Activated CD8-positive, alpha-beta T cell treated with anti-CD3 and anti-CD28 coated beads for 36 hours (primary cell): ENCODE measurements around the gene DCAF8. TPM values are rescaled to one million over a fixed set of nuclear protein-coding genes. Genes with fewer than 3 reads are reported as not detected.
A peak's percentile ranks its signal among the peaks of the same experiment; 100 is the strongest.

Experiments used
- ATAC-seq: fragments of 200-7000 bp; cut with Tn5 transposase; one replicate; pipeline ENCODE4 v1.10.0; 2021; ENCODE audit warnings: mild to moderate bottlenecking, moderate library complexity
- CTCF ChIA-PET: fragments of 350-600 bp; sonication (Branson Sonifier 250); formaldehyde crosslinking; loops from one replicate; lab custom pipeline; 2021; ENCODE audit warnings: antibody characterized with exemption; lab: Charles Lee
- POLR2A ChIA-PET: fragments of 350-600 bp; sonication (Branson Sonifier 250); formaldehyde crosslinking; loops from one replicate; lab custom pipeline; 2021; ENCODE audit warnings: antibody characterized with exemption; lab: Charles Lee
- DNase-seq: peaks from one replicate; pipeline ENCODE4 v3.0.0-alpha.2; 2020
- H3K27ac Mint-ChIP-seq: one replicate; pipeline ENCODE4 v1.8.0; 2021; ENCODE audit warnings: mild to moderate bottlenecking, mixed read lengths
- H3K27me3 Mint-ChIP-seq: one replicate; pipeline ENCODE4 v1.8.0; 2021; ENCODE audit warnings: mixed read lengths
- H3K36me3 Mint-ChIP-seq: one replicate; pipeline ENCODE4 v1.8.0; 2021; ENCODE audit warnings: low read depth, mixed read lengths
- H3K4me1 Mint-ChIP-seq: one replicate; pipeline ENCODE4 v1.8.0; 2021; ENCODE audit warnings: low read depth, mixed read lengths
- H3K4me3 Mint-ChIP-seq: one replicate; pipeline ENCODE4 v1.8.0; 2021; ENCODE audit warnings: mild to moderate bottlenecking, moderate library complexity, mixed read lengths
- H3K9me3 Mint-ChIP-seq: one replicate; pipeline ENCODE4 v1.8.0; 2021; ENCODE audit warnings: mixed read lengths
- CTCF ChIP-seq: fragments of 200-600 bp; IDR thresholded peaks from one replicate; pipeline ENCODE4 v1.8.0; 2022; ENCODE audit warnings: antibody characterized with exemption, mild to moderate bottlenecking
- intact Hi-C: fragments of 100-400 bp; cut with micrococcal nuclease; formaldehyde crosslinking; loops from one replicate; pipeline ENCODE4 v1.10.0; 2022
- total RNA-seq, 2 experiments: library from RNA; stranded (reverse); gene quantifications; one replicate each; pipeline ENCODE4 v1.2.3, GENCODE V29; 2021

Gene DCAF8
- total RNA-seq, 2 experiments from 2014 or later = 116 TPM

GRCh38 chr1:160216301-160216700, 46.0 kb downstream of the DCAF8 start:
- DNase-seq (no peak), ATAC-seq (no peak)
- peaks cover 31% of the 10 kb centered on the region for H3K36me3 Mint-ChIP-seq
- H3K4me1 Mint-ChIP-seq = no peaks in the 10 kb centered on the region
- H3K27ac Mint-ChIP-seq = peak overlapping the region; percentile 8
- no peak for TF ChIP-seq CTCF
- POLR2A ChIA-PET = no interaction called here
- intact Hi-C loops = no loop called here
- CTCF ChIA-PET = interaction anchor here (1.1 to 1.4 kb wide), 2 partner anchors 23 to 36 kb away, joined by 4 to 8 read pairs; no protein-coding TSS in a partner anchor
- H3K27me3 Mint-ChIP-seq = no peaks in the 10 kb centered on the region
- no peak overlapping the region for H3K4me3 Mint-ChIP-seq
- no peaks in the 10 kb centered on the region for H3K9me3 Mint-ChIP-seq

- POLR2A ChIA-PET = no interaction called here
Measured at GRCh38 chr1:160214481-160215140, 47.7 kb downstream of the DCAF8 start.

GRCh38 chr1:160211046-160211790, 51.1 kb downstream of the DCAF8 start:
- ATAC-seq (no peak), DNase-seq (no peak)
- no peak overlapping the region for H3K4me3 Mint-ChIP-seq
- intact Hi-C loops = no loop called here
- peaks cover 35% of the 10 kb centered on the region for H3K4me1 Mint-ChIP-seq
- POLR2A ChIA-PET = interaction anchor here (0.7 to 1.1 kb wide), 3 partner anchors 8 to 74 kb away, joined by 3 read pairs; no protein-coding TSS in a partner anchor
- no peaks in the 10 kb centered on the region for H3K27me3 Mint-ChIP-seq
- no peak for TF ChIP-seq CTCF
- H3K36me3 Mint-ChIP-seq = peaks cover 45% of the 10 kb centered on the region
- CTCF ChIA-PET = interaction anchor here (0.7 to 2.4 kb wide), 5 partner anchors 8 to 132 kb away, joined by 3 to 7 read pairs (median 4); no protein-coding TSS in a partner anchor
- no peak overlapping the region for H3K27ac Mint-ChIP-seq
- no peaks in the 10 kb centered on the region for H3K9me3 Mint-ChIP-seq

More at GRCh38 chr1:160214481-160215140, 47.7 kb downstream of the DCAF8 start:
- DNase-seq = no peak
- H3K4me1 Mint-ChIP-seq = peaks cover 8% of the 10 kb centered on the region
- H3K36me3 Mint-ChIP-seq = peaks cover 35% of the 10 kb centered on the region
- no peak overlapping the region for H3K4me3 Mint-ChIP-seq
- peak overlapping the region; percentile 53 for H3K27ac Mint-ChIP-seq
- TF ChIP-seq CTCF = no peak
- CTCF ChIA-PET = interaction anchor here (1.5 kb wide), 1 partner anchor 21 kb away, joined by 4 read pairs; no protein-coding TSS in a partner anchor
- H3K9me3 Mint-ChIP-seq = no peaks in the 10 kb centered on the region
- H3K27me3 Mint-ChIP-seq = no peaks in the 10 kb centered on the region
- intact Hi-C loops = no loop called here
- no peak for ATAC-seq

- Mint-ChIP-seq H3K4me1 (peaks cover 38% of the 10 kb centered on the region), H3K27ac (no peak overlapping the region), H3K4me3 (no peak overlapping the region), H3K36me3 (peaks cover 42% of the 10 kb centered on the region), H3K9me3 (no peaks in the 10 kb centered on the region), H3K27me3 (no peaks in the 10 kb centered on the region)
- ChIA-PET CTCF (interaction anchor here (0.7 to 2.4 kb wide), 3 partner anchors 41 to 81 kb away, joined by 3 to 7 read pairs (median 3); no protein-coding TSS in a partner anchor), POLR2A (interaction anchor here (0.7 to 1.1 kb wide), 3 partner anchors 9 to 75 kb away, joined by 3 read pairs; no protein-coding TSS in a partner anchor)
- no peak for TF ChIP-seq CTCF
- DNase-seq (no peak), ATAC-seq (no peak)
- intact Hi-C loops = no loop called here
Measured at GRCh38 chr1:160210561-160210960, 51.8 kb downstream of the DCAF8 start.
